Panc1 (cell line): ENCODE results near the gene TRH. TPM values are rescaled to one million over a fixed set of nuclear protein-coding genes. Genes with fewer than 3 reads are reported as not detected.

Experiments
- ATAC-seq: fragments of 200-7000 bp; cut with Tn5 transposase; 2 replicates; pipeline ENCODE4 v1.9.1; 2020; ENCODE audit warnings: mild to moderate bottlenecking, moderate library complexity
- BruUV-seq: library from RNA; stranded (reverse); fragments of 400-500 nt; replicated peaks from 2 replicates; lab custom pipeline; 2021; lab: Mats Ljungman, UMichigan
- CTCF ChIA-PET: fragments of 300-600 bp; sonication (Branson Sonifier 250); formaldehyde crosslinking; loops from one replicate; lab custom pipeline; 2022; ENCODE audit warnings: antibody characterized with exemption; lab: Charles Lee
- POLR2A ChIA-PET: fragments of 300-600 bp; sonication (Branson Sonifier 250); formaldehyde crosslinking; loops from one replicate; lab custom pipeline; 2022; ENCODE audit warnings: antibody characterized with exemption; lab: Charles Lee
- DNase-seq: peaks from one replicate; pipeline ENCODE4 v3.0.0-alpha.2; 2010; ENCODE audit warnings: low read depth, low spot score
- H3K27ac ChIP-seq: 2 replicates; pipeline ENCODE4 v1.5.1; 2011; ENCODE audit warnings: mild to moderate bottlenecking, low read length, inconsistent platforms
- H3K27me3 ChIP-seq: fragments of 200-500 bp; sonication (Bioruptor generic); 2 replicates; pipeline ENCODE4 v1.6.0; 2014; ENCODE audit warnings: low read length, inconsistent platforms; ENCODE audit not compliant: control insufficient read depth, insufficient read depth
- H3K36me3 ChIP-seq: fragments of 200-500 bp; sonication (Bioruptor generic); 2 replicates; pipeline ENCODE4 v1.5.1; 2014; ENCODE audit warnings: inconsistent platforms, mild to moderate bottlenecking, low read length, moderate library complexity; ENCODE audit not compliant: control insufficient read depth, insufficient read depth
- H3K4me1 ChIP-seq: 2 replicates; pipeline ENCODE4 v1.5.1; 2011; ENCODE audit warnings: inconsistent platforms, mild to moderate bottlenecking, low read length, moderate library complexity; ENCODE audit not compliant: control insufficient read depth, insufficient read depth
- H3K4me3 ChIP-seq, 2 experiments: 2 replicates each; pipeline ENCODE4 v1.5.1; 2011 to 2012; ENCODE audit warnings: low read depth in 2 of 2, low read length in 2 of 2, mild to moderate bottlenecking in 2 of 2, inconsistent platforms in 1 of 2, moderate library complexity in 1 of 2
- H3K9me3 ChIP-seq: fragments of 200-500 bp; sonication (Bioruptor generic); 2 replicates; pipeline ENCODE4 v1.5.1; 2014; ENCODE audit warnings: low read depth, mild to moderate bottlenecking, inconsistent platforms, low read length, moderate library complexity; ENCODE audit not compliant: control insufficient read depth, insufficient read depth
- CTCF ChIP-seq: fragments of 450-650 bp; IDR thresholded peaks from 2 replicates; pipeline ENCODE4 v1.5.1; 2017; ENCODE audit warnings: mild to moderate bottlenecking
- POLR2AphosphoS5 ChIP-seq: IDR thresholded peaks from 2 replicates; pipeline ENCODE4 v1.6.1; 2012; ENCODE audit warnings: mild to moderate bottlenecking, low read depth, low read length, moderate library complexity
- REST ChIP-seq, 2 experiments: IDR thresholded peaks; 2 replicates each; pipeline ENCODE4 v1.6.1; 2011 to 2012; ENCODE audit warnings: low read depth in 2 of 2, control low read depth in 1 of 2, low read length in 1 of 2, mild to moderate bottlenecking in 1 of 2, moderate library complexity in 1 of 2; ENCODE audit not compliant: insufficient read depth in 1 of 2
- SIN3A ChIP-seq: IDR thresholded peaks from 2 replicates; pipeline ENCODE4 v1.6.1; 2012; ENCODE audit warnings: low read depth, mild to moderate bottlenecking, low read length, moderate library complexity, borderline replicate concordance; ENCODE audit not compliant: insufficient read depth
- TCF7L2 ChIP-seq: IDR thresholded peaks from 2 replicates; pipeline ENCODE4 v1.6.1; 2011; ENCODE audit warnings: mild to moderate bottlenecking, low read depth, low read length, inconsistent platforms
- in situ Hi-C: cut with HindIII; loops from 2 replicates; pipeline ENCODE4 v1.10.0; 2016; ENCODE audit warnings: low sequenced_read_pairs, low pct_unique_long_range_greater_than_20kb
- intact Hi-C: fragments of 100-400 bp; cut with micrococcal nuclease; formaldehyde crosslinking; loops from one replicate; pipeline ENCODE4 v1.10.0; 2022; ENCODE audit not compliant: unreplicated experiment
- total RNA-seq: library from RNA; stranded (reverse); gene quantifications from one replicate; pipeline ENCODE4 v1.2.1, GENCODE V29; 2021; ENCODE audit not compliant: unreplicated experiment

The TRH gene
- total RNA-seq, 1 experiment from 2014 or later = not detected

- H3K27ac ChIP-seq = no peak overlapping the region
- H3K9me3 ChIP-seq = no peaks in the 10 kb centered on the region
- DNase-seq (no peak), ATAC-seq (no peak)
- no peaks in the 10 kb centered on the region for H3K27me3 ChIP-seq
- BruUV-seq = no TSS peak
- H3K36me3 ChIP-seq = no peaks in the 10 kb centered on the region
- POLR2A ChIA-PET = no interaction called here
- CTCF ChIA-PET = no interaction called here
- in situ Hi-C loops (no loop called here), intact Hi-C loops (no loop called here)
- H3K4me1 ChIP-seq = no peaks in the 10 kb centered on the region
- H3K4me3 ChIP-seq = no peak overlapping the region
- no peak for TF ChIP-seq SIN3A
- TF ChIP-seq REST (IDR thresholded peaks at IDR 0.05; ENCODE audit: insufficient read depth in 1 of 2, low read depth in 2 of 2, low read length in 1 of 2) = no peak
- TF ChIP-seq CTCF = no peak
- TF ChIP-seq POLR2AphosphoS5 = no peak
- TF ChIP-seq TCF7L2 = no peak
These were observed 45.1 kb upstream of the TRH start for GRCh38 chr3:129929383-129929782.

GRCh38 chr3:129933471-129933870, 41.0 kb upstream of the TRH start:
- intact Hi-C loops = loop anchor here (5.0 kb wide), 2 partner anchors 101 to 441 kb away; no protein-coding TSS in a partner anchor
- ChIA-PET POLR2A (no interaction called here), CTCF (no interaction called here)
- no peak overlapping the region for H3K27ac ChIP-seq
- H3K4me1 ChIP-seq = no peaks in the 10 kb centered on the region
- no peak for ATAC-seq
- in situ Hi-C loops = no loop called here
- TF ChIP-seq SIN3A (no peak), POLR2AphosphoS5 (no peak), CTCF (no peak), TCF7L2 (no peak), REST (IDR thresholded peaks at IDR 0.05; ENCODE audit: insufficient read depth in 1 of 2, low read depth in 2 of 2, low read length in 1 of 2) (no peak)
- DNase-seq = no peak
- no peak overlapping the region for H3K4me3 ChIP-seq
- no peaks in the 10 kb centered on the region for H3K27me3 ChIP-seq
- BruUV-seq = no TSS peak
- H3K9me3 ChIP-seq = no peaks in the 10 kb centered on the region
- H3K36me3 ChIP-seq = no peaks in the 10 kb centered on the region
